ENCODE results near the gene SLC5A9.
"Not testable (repeated sequence)": the region's sequence is repeated elsewhere in the genome, so short reads cannot be mapped to it uniquely, and the experiment has no call there.

The SLC5A9 gene

GRCh38 chr1:48236716-48237470 is 14.4 kb downstream of the SLC5A9 start:
- DNase-seq, result no peak

DNA sequence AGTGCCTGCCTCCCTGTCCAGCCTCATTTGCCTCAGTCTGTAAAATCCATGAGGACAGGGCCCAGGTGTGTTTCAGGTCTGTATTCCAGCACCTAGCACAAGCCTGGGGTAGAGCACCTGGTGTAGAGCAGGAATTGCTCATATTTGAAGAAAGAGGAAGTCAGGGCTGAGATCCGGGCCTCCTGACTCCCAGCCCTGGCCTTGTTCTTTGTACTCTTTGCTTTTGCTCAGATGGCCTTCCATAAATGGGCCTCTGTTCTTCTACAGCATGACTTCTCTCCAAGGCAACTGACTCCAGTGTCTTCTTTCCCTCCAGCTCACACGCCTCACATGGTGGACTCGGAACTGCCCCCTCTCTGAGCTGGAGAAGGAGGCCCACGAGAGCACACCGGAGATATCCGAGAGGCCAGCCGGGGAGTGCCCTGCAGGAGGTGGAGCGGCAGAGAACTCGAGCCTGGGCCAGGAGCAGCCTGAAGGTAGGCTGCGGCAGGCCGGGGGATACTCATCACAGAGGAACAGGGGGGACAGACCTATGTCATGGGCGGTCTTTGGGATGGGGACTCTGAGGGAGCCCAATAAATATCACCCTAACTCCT is 19.7 kb downstream of the SLC5A9 start:
- DNase-seq, result peak in 1 of 56 donors; percentile 5

DNA sequence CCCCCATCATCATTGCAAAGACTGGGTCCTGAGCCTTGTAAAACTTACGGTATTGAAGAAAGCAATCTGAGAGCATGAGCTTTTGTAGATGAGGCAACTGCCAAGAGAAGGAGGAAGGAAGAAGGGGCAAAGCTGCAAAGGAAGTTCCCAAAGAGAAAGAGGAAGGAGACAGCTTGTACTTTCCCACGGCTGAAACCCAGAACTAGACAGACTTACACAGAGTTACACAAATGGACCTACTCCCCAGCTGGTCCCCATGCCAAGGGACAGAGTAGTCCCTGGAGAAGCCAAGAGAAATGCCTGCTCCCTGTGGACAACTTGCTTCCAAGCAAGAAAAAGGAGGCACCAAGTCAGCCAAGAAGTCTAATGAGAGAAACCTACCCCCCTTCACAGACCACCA is 22.6 kb downstream of the SLC5A9 start:
- peak in 5 of 56 donors; percentile 7 to 46 (median 19) for DNase-seq

- peak in 15 of 56 donors; percentile 2 to 46 (median 14) for DNase-seq
These were observed 24.2 kb downstream of the SLC5A9 start for GRCh38 chr1:48246727-48247126.

DNA sequence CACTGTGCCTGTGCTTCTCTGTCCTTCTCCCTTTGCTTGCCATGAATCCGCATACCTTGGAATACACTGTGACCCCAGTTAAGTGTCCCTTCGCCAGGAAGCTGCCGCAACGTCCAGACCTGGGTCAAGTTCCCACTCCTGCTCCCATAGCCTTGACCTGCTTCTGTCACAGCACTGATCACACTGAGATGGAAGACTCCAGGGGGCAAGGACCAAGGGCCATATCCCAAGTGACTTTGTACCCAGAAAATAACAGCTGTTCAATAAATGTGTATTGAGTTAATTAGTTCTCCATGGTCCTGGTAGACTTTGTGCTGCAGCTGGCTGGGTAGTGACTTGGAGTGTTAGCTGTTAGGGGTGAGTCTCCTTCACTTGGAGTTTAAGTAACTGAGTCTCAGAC is 25.8 kb downstream of the SLC5A9 start:
- no peak for DNase-seq

- DNase-seq, result no peak
These were observed 27.4 kb downstream of the SLC5A9 start for GRCh38 chr1:48249868-48250267.

- DNase-seq, result no peak
These were observed 28.1 kb downstream of the SLC5A9 start for GRCh38 chr1:48250572-48250971.

GRCh38 chr1:48251323-48251722 is 28.8 kb downstream of the SLC5A9 start:
- DNase-seq, result no peak

- DNase-seq, result no peak
These were observed 29.3 kb downstream of the SLC5A9 start for GRCh38 chr1:48251821-48252220.

- DNase-seq, result no peak
These were observed 31.7 kb downstream of the SLC5A9 start for GRCh38 chr1:48254254-48254653.

GRCh38 chr1:48258106-48258505 is 35.6 kb downstream of the SLC5A9 start:
- DNase-seq, result no peak

DNA sequence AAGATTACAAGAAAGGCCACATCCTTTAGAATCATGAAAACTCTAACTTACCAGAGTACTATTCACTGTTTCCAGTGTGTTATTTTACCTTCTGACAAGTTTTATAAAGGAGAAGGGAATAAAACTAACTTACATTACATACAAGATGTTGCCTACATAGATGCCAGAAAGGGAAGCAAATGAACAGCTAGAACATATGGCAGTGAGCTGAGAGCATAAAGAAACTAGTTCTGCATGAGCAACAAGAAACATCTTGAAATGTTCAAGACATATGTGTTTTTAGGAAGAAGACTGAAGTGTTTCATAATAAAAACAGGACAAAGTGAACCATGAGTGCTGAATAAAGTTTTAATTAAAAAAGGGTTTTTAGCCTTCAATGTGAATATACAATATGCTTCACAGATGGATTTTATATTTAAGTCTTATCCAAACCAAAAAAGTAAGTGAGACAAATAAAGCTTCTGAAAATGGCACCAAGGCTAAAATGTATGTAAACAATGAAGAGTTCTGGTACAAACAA is 39.4 kb downstream of the SLC5A9 start:
- DNase-seq, result no peak

DNA sequence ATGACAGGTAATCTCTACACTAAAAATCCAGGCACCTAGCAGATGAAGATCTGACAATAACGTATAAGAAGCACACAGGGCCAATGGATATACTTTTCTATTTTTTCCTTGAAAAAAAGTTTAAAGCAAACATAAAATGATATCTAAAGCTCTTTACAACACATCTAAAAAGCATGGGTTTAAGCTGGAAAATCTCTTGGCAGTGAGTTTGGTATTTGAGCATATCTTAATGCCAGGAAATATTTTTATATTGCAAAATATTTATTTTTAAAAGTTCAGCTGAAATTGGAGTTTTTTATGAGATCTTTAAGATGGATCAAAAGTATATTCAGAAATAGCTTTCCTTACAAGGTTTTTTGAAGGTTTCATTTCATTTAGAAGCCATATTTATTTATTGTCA is 40.5 kb downstream of the SLC5A9 start:
- no peak for DNase-seq

- DNase-seq, result no peak
These were observed 44.1 kb downstream of the SLC5A9 start for GRCh38 chr1:48266576-48266975.

DNA sequence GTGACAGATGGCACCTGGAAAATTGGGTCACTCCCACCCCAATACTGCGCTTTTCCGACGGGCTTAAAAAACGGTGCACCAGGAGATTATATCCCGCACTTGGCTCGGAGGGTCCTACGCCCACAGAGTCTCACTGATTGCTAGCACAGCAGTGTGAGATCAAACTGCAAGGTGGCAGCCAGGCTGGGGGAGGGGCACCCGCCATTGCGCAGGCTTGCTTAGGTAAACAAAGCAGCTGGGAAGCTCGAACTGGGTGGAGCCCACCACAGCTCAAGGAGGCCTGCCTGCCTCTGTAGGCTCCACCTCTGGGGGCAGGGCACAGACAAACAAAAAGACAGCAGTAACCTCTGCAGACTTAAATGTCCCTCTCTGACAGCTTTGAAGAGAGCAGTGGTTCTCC is 54.9 kb downstream of the SLC5A9 start:
- not testable (repeated sequence) for DNase-seq

DNA sequence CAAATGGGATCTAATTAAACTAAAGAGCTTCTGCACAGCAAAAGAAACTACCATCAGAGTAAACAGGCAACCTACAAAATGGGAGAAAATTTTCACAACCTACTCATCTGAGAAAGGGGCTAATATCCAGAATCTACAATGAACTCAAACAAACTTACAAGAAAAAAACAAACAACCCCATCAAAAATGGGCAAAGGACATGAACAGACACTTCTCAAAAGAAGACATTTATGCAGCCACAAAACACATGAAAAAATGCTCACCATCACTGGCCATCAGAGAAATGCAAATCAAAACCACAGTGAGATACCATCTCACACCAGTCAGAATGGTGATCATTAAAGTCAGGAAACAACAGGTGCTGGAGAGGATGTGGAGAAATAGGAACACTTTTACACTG is 59.8 kb downstream of the SLC5A9 start:
- DNase-seq, result not testable (repeated sequence)

GRCh38 chr1:48284696-48285420 is 62.3 kb downstream of the SLC5A9 start:
- DNase-seq, result not testable (repeated sequence)

GRCh38 chr1:48285525-48285924 is 63.0 kb downstream of the SLC5A9 start:
- DNase-seq, result no peak

- no peak for DNase-seq
These were observed 68.9 kb downstream of the SLC5A9 start for GRCh38 chr1:48291421-48291820.

- no peak for DNase-seq
These were observed 70.2 kb downstream of the SLC5A9 start for GRCh38 chr1:48292706-48293105.

DNA sequence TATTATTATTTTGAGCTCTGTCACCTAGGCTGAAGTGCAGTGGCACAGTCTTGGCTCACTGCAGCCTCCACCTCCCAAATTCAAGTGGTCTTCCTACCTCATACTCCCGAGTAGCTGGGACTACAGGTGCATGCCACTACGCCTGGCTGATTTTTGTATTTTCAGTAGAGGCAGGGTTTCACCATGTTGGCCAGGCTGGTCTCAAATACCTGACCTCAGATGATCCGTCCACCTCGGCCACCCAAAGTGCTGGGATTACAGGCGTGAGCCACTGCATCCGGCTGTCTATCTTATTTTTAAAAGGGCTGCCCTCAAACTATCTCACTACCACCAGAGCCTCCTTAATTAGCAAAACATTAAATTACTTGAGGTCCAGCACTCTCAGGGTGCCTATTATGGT is 71.6 kb downstream of the SLC5A9 start:
- DNase-seq, result not testable (repeated sequence)

- no peak for DNase-seq
These were observed 72.1 kb downstream of the SLC5A9 start for GRCh38 chr1:48294656-48295055.
